Activated naive CD4-positive, alpha-beta T cell treated with anti-CD3 and anti-CD28 coated beads for 36 hours (primary cell): ENCODE data around the gene MTO1. TPM values are rescaled to one million over a fixed set of nuclear protein-coding genes. Genes with fewer than 3 reads are reported as not detected.
A peak's percentile ranks its signal among the peaks of the same experiment; 100 is the strongest.
"Not testable (repeated sequence)": the region's sequence is repeated elsewhere in the genome, so short reads cannot be mapped to it uniquely, and the experiment has no call there.

Source experiments
- CTCF ChIA-PET: fragments of 350-600 bp; sonication (Branson Sonifier 250); formaldehyde crosslinking; loops from one replicate; lab custom pipeline; 2021; ENCODE audit warnings: antibody characterized with exemption; lab: Charles Lee
- DNase-seq: peaks from one replicate; pipeline ENCODE4 v3.0.0-alpha.2; 2020
- H3K27ac Mint-ChIP-seq: one replicate; pipeline ENCODE4 v1.8.0; 2021; ENCODE audit warnings: mild to moderate bottlenecking, mixed read lengths
- H3K27me3 Mint-ChIP-seq: one replicate; pipeline ENCODE4 v1.8.0; 2021; ENCODE audit warnings: low read depth, mixed read lengths
- H3K36me3 Mint-ChIP-seq: one replicate; pipeline ENCODE4 v1.8.0; 2021; ENCODE audit warnings: low read depth, mixed read lengths
- H3K4me1 Mint-ChIP-seq: one replicate; pipeline ENCODE4 v1.8.0; 2021; ENCODE audit warnings: low read depth, mixed read lengths
- H3K4me3 Mint-ChIP-seq: one replicate; pipeline ENCODE4 v1.8.0; 2021; ENCODE audit warnings: mild to moderate bottlenecking, moderate library complexity, mixed read lengths
- H3K9me3 Mint-ChIP-seq: one replicate; pipeline ENCODE4 v1.8.0; 2021; ENCODE audit warnings: mixed read lengths
- intact Hi-C: fragments of 100-400 bp; cut with micrococcal nuclease; formaldehyde crosslinking; loops from one replicate; pipeline ENCODE4 v1.15.1; 2023
- total RNA-seq, 2 experiments: library from RNA; stranded (reverse); gene quantifications; one replicate each; pipeline ENCODE4 v1.2.3, GENCODE V29; 2021

Gene MTO1
- total RNA-seq, 2 experiments from 2014 or later, result 38.7 to 47.1 TPM

- H3K9me3 Mint-ChIP-seq, result no peaks in the 10 kb centered on the region
- H3K36me3 Mint-ChIP-seq, result peaks cover 26% of the 10 kb centered on the region
- H3K4me3 Mint-ChIP-seq, result no peak overlapping the region
- intact Hi-C loops, result loop anchor here (1.0 to 5.0 kb wide), 2 partner anchors 10 to 36 kb away; partner anchors contain the start of gene MTO1
- CTCF ChIA-PET, result interaction anchor here (0.7 to 1.2 kb wide), 2 partner anchors 10 to 139 kb away, joined by 3 to 9 read pairs; no protein-coding TSS in a partner anchor
- H3K4me1 Mint-ChIP-seq, result peaks cover 18% of the 10 kb centered on the region
- no peaks in the 10 kb centered on the region for H3K27me3 Mint-ChIP-seq
- H3K27ac Mint-ChIP-seq, result peak overlapping the region; percentile 63
- no peak for DNase-seq
Observed at GRCh38 chr6:73471686-73472290, 10.3 kb downstream of the MTO1 start.

GRCh38 chr6:73476723-73477122 lies 15.2 kb downstream of the MTO1 start:
- intact Hi-C loops, result no loop called here
- H3K4me1 Mint-ChIP-seq, result peaks cover 7% of the 10 kb centered on the region
- no peak overlapping the region for H3K27ac Mint-ChIP-seq
- peaks cover 26% of the 10 kb centered on the region for H3K36me3 Mint-ChIP-seq
- no peak for DNase-seq
- CTCF ChIA-PET, result interaction anchor here (0.6 to 0.9 kb wide), 3 partner anchors 15 to 199 kb away, joined by 3 to 5 read pairs (median 4); no protein-coding TSS in a partner anchor
- no peaks in the 10 kb centered on the region for H3K27me3 Mint-ChIP-seq
- H3K9me3 Mint-ChIP-seq, result no peaks in the 10 kb centered on the region
- H3K4me3 Mint-ChIP-seq, result no peak overlapping the region

- Mint-ChIP-seq H3K36me3 (peaks cover 29% of the 10 kb centered on the region), H3K4me3 (no peak overlapping the region), H3K27ac (no peak overlapping the region), H3K4me1 (peaks cover under 1% of the 10 kb centered on the region), H3K27me3 (no peaks in the 10 kb centered on the region), H3K9me3 (no peaks in the 10 kb centered on the region)
- no peak for DNase-seq
- CTCF ChIA-PET, result interaction anchor here (0.9 kb wide), 1 partner anchor 15 kb away, joined by 4 read pairs; no protein-coding TSS in a partner anchor
- intact Hi-C loops, result no loop called here
Observed at GRCh38 chr6:73477407-73477806, 15.9 kb downstream of the MTO1 start.

DNA sequence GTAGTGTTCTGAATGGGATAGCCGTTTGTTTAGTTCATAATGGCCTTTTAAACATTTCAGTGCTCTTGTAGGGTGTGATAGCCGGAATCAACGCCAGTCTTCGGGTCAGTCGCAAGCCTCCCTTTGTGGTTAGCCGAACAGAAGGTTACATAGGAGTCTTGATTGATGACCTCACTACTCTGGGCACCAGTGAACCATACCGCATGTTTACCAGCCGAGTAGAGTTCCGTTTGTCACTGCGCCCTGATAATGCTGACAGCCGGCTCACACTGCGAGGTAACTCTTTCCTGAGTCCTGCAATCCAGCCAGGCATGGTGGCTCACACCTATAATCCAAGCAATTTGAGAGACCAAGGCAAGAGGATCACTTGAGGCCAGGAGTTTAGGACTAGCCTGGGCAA lies 20.4 kb downstream of the MTO1 start:
- H3K9me3 Mint-ChIP-seq, result no peaks in the 10 kb centered on the region
- intact Hi-C loops, result no loop called here
- H3K27me3 Mint-ChIP-seq, result no peaks in the 10 kb centered on the region
- CTCF ChIA-PET, result interaction anchor here (0.8 kb wide), 1 partner anchor 229 kb away, joined by 3 read pairs; no protein-coding TSS in a partner anchor
- no peak for DNase-seq
- peak overlapping the region; percentile 36 for H3K27ac Mint-ChIP-seq
- no peaks in the 10 kb centered on the region for H3K4me1 Mint-ChIP-seq
- peaks cover 43% of the 10 kb centered on the region for H3K36me3 Mint-ChIP-seq
- no peak overlapping the region for H3K4me3 Mint-ChIP-seq

- DNase-seq, result no peak
- CTCF ChIA-PET, result interaction anchor here (1.3 kb wide), 1 partner anchor 19 kb away, joined by 3 read pairs; no protein-coding TSS in a partner anchor
- Mint-ChIP-seq H3K27ac (peak overlapping the region; percentile 54), H3K4me3 (no peak overlapping the region), H3K36me3 (peaks cover 57% of the 10 kb centered on the region), H3K9me3 (no peaks in the 10 kb centered on the region), H3K27me3 (no peaks in the 10 kb centered on the region), H3K4me1 (no peaks in the 10 kb centered on the region)
- intact Hi-C loops, result no loop called here
Observed at GRCh38 chr6:73484438-73484837, 22.9 kb downstream of the MTO1 start.

DNA sequence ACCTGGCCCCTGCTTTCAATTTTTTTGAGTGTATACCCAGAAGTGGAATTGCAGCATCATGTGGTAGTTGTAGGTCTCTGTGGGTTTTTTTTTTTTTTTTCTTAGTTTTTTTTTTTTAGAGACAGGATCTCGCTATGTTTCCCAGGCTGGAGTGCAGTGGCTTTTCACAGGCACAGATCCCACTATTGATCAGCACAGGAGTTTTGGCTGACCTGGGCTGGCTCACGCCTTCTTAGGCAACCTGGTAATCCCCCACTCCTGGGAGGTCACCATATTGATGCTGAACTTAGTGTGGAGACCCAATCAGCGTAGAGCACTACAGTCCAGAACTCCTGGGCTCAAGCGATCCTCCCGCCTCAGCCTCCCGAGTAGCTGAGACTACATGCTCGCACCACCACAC lies 25.9 kb downstream of the MTO1 start:
- Mint-ChIP-seq H3K36me3 (peaks cover 56% of the 10 kb centered on the region), H3K9me3 (peaks cover 2% of the 10 kb centered on the region), H3K4me3 (no peak overlapping the region), H3K4me1 (no peaks in the 10 kb centered on the region), H3K27me3 (no peaks in the 10 kb centered on the region), H3K27ac (no peak overlapping the region)
- CTCF ChIA-PET, result no interaction called here
- intact Hi-C loops, result no loop called here
- DNase-seq, result no peak

- CTCF ChIA-PET, result interaction anchor here (0.9 kb wide), 1 partner anchor 14 kb away, joined by 4 read pairs; no protein-coding TSS in a partner anchor
- Mint-ChIP-seq H3K27me3 (no peaks in the 10 kb centered on the region), H3K36me3 (peaks cover 42% of the 10 kb centered on the region), H3K4me1 (no peaks in the 10 kb centered on the region), H3K9me3 (peaks cover 2% of the 10 kb centered on the region), H3K4me3 (no peak overlapping the region), H3K27ac (no peak overlapping the region)
- intact Hi-C loops, result no loop called here
- DNase-seq, result no peak
Observed at GRCh38 chr6:73491377-73491776, 29.8 kb downstream of the MTO1 start.

DNA sequence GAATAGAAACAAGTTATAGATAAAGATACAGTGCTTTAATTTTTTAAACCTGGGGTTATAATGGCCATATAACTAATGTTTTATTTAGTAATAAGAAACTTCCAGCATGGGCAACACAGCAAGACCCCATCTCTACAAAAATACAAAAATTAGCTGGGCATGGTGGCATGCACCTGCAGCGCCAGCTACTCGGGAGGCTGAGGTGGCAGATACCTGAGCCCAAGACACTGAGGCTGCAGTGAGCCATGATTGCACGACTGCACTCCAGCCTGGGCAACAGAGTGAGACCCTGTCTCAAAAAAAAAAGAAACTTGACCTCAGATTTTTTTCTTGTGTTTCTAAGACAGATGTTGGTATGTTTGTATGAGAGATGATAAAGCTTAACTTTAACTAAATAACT lies 36.4 kb downstream of the MTO1 start:
- CTCF ChIA-PET, result interaction anchor here (0.9 to 1.2 kb wide), 2 partner anchors 18 to 50 kb away, joined by 3 read pairs; no protein-coding TSS in a partner anchor
- peaks cover 16% of the 10 kb centered on the region for H3K36me3 Mint-ChIP-seq
- no peaks in the 10 kb centered on the region for H3K4me1 Mint-ChIP-seq
- intact Hi-C loops, result no loop called here
- no peak for DNase-seq
- no peaks in the 10 kb centered on the region for H3K9me3 Mint-ChIP-seq
- H3K4me3 Mint-ChIP-seq, result no peak overlapping the region
- H3K27ac Mint-ChIP-seq, result no peak overlapping the region
- no peaks in the 10 kb centered on the region for H3K27me3 Mint-ChIP-seq

DNA sequence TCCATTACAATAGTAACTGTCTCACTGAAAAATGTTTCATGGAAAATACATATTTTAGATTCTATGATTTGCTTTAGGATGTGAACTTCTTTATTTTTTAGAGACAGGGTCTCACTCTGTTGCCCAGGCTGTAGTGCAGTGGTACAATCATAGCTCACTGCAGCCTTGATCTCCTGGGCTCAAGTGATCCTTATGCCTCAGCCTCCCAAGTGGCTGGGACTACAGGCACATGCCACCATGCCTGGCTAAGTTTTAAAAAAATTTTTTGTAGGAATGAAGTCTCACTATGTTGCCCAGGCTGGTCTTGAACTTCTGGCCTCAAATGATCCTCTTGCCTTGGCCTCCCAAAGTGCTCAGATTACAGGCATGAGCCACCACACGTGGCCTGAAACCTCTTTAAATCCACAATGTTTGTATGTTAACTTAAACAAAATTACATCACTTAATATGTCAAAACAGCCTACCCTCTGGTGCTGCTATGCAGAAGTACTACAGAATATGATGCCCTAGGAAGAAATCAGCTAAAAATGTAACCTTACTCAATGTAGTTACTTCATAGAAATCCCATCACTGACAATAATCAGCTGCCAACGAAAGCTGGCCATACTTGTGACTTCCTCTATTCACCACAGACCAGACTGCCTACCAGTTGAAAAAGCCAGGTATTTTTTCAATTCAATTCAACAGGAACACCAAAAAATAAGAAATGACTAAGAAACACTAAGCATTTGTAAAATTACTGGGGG lies 41.7 kb downstream of the MTO1 start:
- intact Hi-C loops, result no loop called here
- Mint-ChIP-seq H3K4me3 (no peak overlapping the region), H3K9me3 (no peaks in the 10 kb centered on the region), H3K4me1 (no peaks in the 10 kb centered on the region), H3K36me3 (peaks cover 26% of the 10 kb centered on the region), H3K27ac (peak overlapping the region; percentile 62), H3K27me3 (no peaks in the 10 kb centered on the region)
- no peak for DNase-seq
- CTCF ChIA-PET, result interaction anchor here (0.6 to 0.9 kb wide), 2 partner anchors 18 to 108 kb away, joined by 3 read pairs; no protein-coding TSS in a partner anchor

GRCh38 chr6:73504160-73504559 lies 42.6 kb downstream of the MTO1 start:
- intact Hi-C loops, result no loop called here
- Mint-ChIP-seq H3K27me3 (no peaks in the 10 kb centered on the region), H3K4me1 (no peaks in the 10 kb centered on the region), H3K36me3 (peaks cover 24% of the 10 kb centered on the region), H3K4me3 (no peak overlapping the region), H3K9me3 (no peaks in the 10 kb centered on the region), H3K27ac (peak overlapping the region; percentile 8)
- DNase-seq, result no peak
- CTCF ChIA-PET, result no interaction called here

- no peaks in the 10 kb centered on the region for H3K9me3 Mint-ChIP-seq
- intact Hi-C loops, result loop anchor here (5.0 kb wide), 1 partner anchor 33 kb away; no protein-coding TSS in a partner anchor
- H3K4me1 Mint-ChIP-seq, result peaks cover 3% of the 10 kb centered on the region
- DNase-seq, result no peak
- H3K27me3 Mint-ChIP-seq, result no peaks in the 10 kb centered on the region
- CTCF ChIA-PET, result interaction anchor here (0.6 kb wide), 1 partner anchor 122 kb away, joined by 3 read pairs; no protein-coding TSS in a partner anchor
- no peak overlapping the region for H3K4me3 Mint-ChIP-seq
- peaks cover 24% of the 10 kb centered on the region for H3K36me3 Mint-ChIP-seq
- H3K27ac Mint-ChIP-seq, result no peak overlapping the region
Observed at GRCh38 chr6:73505142-73505541, 43.6 kb downstream of the MTO1 start.

DNA sequence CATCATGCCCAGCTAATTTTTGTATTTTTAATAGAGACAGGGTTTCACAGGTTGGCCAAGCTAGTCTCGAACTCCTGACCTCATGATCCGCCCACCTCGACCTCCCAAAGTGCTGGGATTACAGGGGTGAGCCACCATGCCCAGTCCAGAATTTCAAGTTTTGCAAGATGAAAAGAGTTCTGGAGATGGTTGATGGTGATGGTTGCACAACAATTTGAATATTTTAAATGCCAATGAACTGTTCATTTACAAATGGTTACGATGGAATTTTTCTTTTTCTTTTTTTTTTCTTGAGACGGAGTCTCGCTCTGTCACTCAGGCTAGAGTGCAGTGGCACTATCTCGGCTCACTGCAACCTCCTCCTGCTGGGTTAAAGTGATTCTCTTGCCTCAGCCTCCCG lies 44.2 kb downstream of the MTO1 start:
- CTCF ChIA-PET, result interaction anchor here (0.6 kb wide), 1 partner anchor 122 kb away, joined by 3 read pairs; no protein-coding TSS in a partner anchor
- intact Hi-C loops, result loop anchor here (5.0 kb wide), 1 partner anchor 33 kb away; no protein-coding TSS in a partner anchor
- H3K4me1 Mint-ChIP-seq, DNase-seq, H3K27me3 Mint-ChIP-seq, H3K9me3 Mint-ChIP-seq, H3K27ac Mint-ChIP-seq, H3K4me3 Mint-ChIP-seq: not testable (repeated sequence)
- peaks cover 20% of the 10 kb centered on the region for H3K36me3 Mint-ChIP-seq
